Activated gamma-delta T cell (primary cell): ENCODE results near the gene EHD4.

Experiments used
- DNase-seq: peaks from one replicate; lab custom pipeline; 2025; lab: John Stamatoyannopoulos, UW

Gene EHD4

GRCh38 chr15:41860049-41860828, 112.1 kb downstream of the EHD4 start:
- DNase-seq, result no peak

GRCh38 chr15:41858756-41859155, 113.6 kb downstream of the EHD4 start:
- no peak for DNase-seq

- DNase-seq, result no peak
Measured at GRCh38 chr15:41857316-41857715, 115.0 kb downstream of the EHD4 start.

- DNase-seq, result no peak
Measured at GRCh38 chr15:41856716-41857115, 115.6 kb downstream of the EHD4 start.

- no peak for DNase-seq
Measured at GRCh38 chr15:41856262-41856661, 116.1 kb downstream of the EHD4 start.

- DNase-seq, result no peak
Measured at GRCh38 chr15:41855261-41855961, 116.9 kb downstream of the EHD4 start.

- no peak for DNase-seq
Measured at GRCh38 chr15:41854443-41854842, 117.9 kb downstream of the EHD4 start.

- DNase-seq, result no peak
Measured at GRCh38 chr15:41853831-41854230, 118.5 kb downstream of the EHD4 start.

- DNase-seq, result no peak
Measured at GRCh38 chr15:41852736-41853590, 119.4 kb downstream of the EHD4 start.

GRCh38 chr15:41851755-41852370, 120.5 kb downstream of the EHD4 start:
- no peak for DNase-seq

GRCh38 chr15:41851167-41851523, 121.2 kb downstream of the EHD4 start:
- DNase-seq, result no peak

- DNase-seq, result no peak
Measured at GRCh38 chr15:41850482-41851166, 121.7 kb downstream of the EHD4 start.

GRCh38 chr15:41849861-41850260, 122.5 kb downstream of the EHD4 start:
- no peak for DNase-seq

- DNase-seq, result no peak
Measured at GRCh38 chr15:41849204-41849603, 123.2 kb downstream of the EHD4 start.

GRCh38 chr15:41848631-41849030, 123.7 kb downstream of the EHD4 start:
- DNase-seq, result no peak

GRCh38 chr15:41847981-41848380, 124.4 kb downstream of the EHD4 start:
- DNase-seq, result no peak

- no peak for DNase-seq
Measured at GRCh38 chr15:41847206-41847605, 125.2 kb downstream of the EHD4 start.
